GM12878 (cell line): ENCODE measurements around the gene TMEM132D. TPM values are rescaled to one million over a fixed set of nuclear protein-coding genes. Genes with fewer than 3 reads are reported as not detected.

Experiments
- ATAC-seq: fragments of 200-7000 bp; cut with Tn5 transposase; 3 replicates; pipeline ENCODE4 v1.9.1; 2020; ENCODE audit warnings: mild to moderate bottlenecking, moderate library complexity
- BruUV-seq: library from RNA; stranded (reverse); fragments of 400-500 nt; replicated peaks from 2 replicates; lab custom pipeline; 2021; lab: Mats Ljungman, UMichigan
- CTCF ChIA-PET: fragments of 300-600 bp; sonication (Branson Sonifier 250); formaldehyde crosslinking; extraction: SDS; loops from one replicate; lab custom pipeline; 2021; ENCODE audit warnings: inconsistent platforms; lab: Yijun Ruan, JAX
- POLR2A ChIA-PET: fragments of 350-600 bp; formaldehyde crosslinking; extraction: SDS; loops from one replicate; lab custom pipeline; 2021; ENCODE audit warnings: inconsistent platforms; lab: Charles Lee
- RAD21 ChIA-PET: fragments of 300-600 bp; sonication (Branson Sonifier 250); formaldehyde crosslinking; loops from one replicate; lab custom pipeline; 2023; ENCODE audit warnings: antibody characterized with exemption; ENCODE audit not compliant: unreplicated experiment; lab: Charles Lee
- SMC1A ChIA-PET: fragments of 300-600 bp; sonication (Branson Sonifier 250); formaldehyde crosslinking; loops from one replicate; lab custom pipeline; 2023; ENCODE audit not compliant: unreplicated experiment, uncharacterized antibody; lab: Charles Lee
- DNase-seq: peaks from one replicate; pipeline ENCODE4 v3.0.0-alpha.2; 2011; ENCODE audit warnings: low read depth, low spot score
- FAIRE-seq: peaks from 3 replicates; lab custom pipeline; 2011; peaks lifted over from hg19 to GRCh38; lab: Jason Lieb, UNC
- H2AFZ ChIP-seq: 2 replicates; pipeline ENCODE4 v1.6.0; 2011; ENCODE audit warnings: low read depth, low read length, control low read depth; ENCODE audit not compliant: control insufficient read depth
- H3K27ac ChIP-seq: 2 replicates; pipeline ENCODE4 v1.5.1; 2011; ENCODE audit warnings: control low read depth; ENCODE audit not compliant: control insufficient read depth, insufficient read depth
- H3K27me3 ChIP-seq, 2 experiments: replicated peaks in 1 of 2; 2 replicates each; pipeline versions ENCODE4 v1.6.0 to v1.6.1; 2011; ENCODE audit warnings: low read length in 1 of 2; ENCODE audit not compliant: control insufficient read depth in 2 of 2, insufficient read depth in 2 of 2
- H3K36me3 ChIP-seq, 2 experiments: 2 replicates each; pipeline ENCODE4 v1.5.1; 2011; ENCODE audit warnings: low read length in 1 of 2; ENCODE audit not compliant: control insufficient read depth in 2 of 2, insufficient read depth in 2 of 2
- H3K4me1 ChIP-seq: 2 replicates; pipeline ENCODE4 v1.6.1; 2011; ENCODE audit warnings: mild to moderate bottlenecking, low read length, moderate library complexity, mixed read lengths; ENCODE audit not compliant: control insufficient read depth, insufficient read depth
- H3K4me2 ChIP-seq: 2 replicates; pipeline ENCODE4 v1.6.0; 2011; ENCODE audit warnings: control low read depth; ENCODE audit not compliant: control insufficient read depth, insufficient read depth
- H3K4me3 ChIP-seq: fragments of 200-600 bp; sonication (generic); 2 replicates; pipeline ENCODE4 v1.5.1; 2016
- H3K79me2 ChIP-seq: 2 replicates; pipeline ENCODE4 v1.6.0; 2011; ENCODE audit warnings: low read length; ENCODE audit not compliant: control insufficient read depth, insufficient read depth
- H3K9ac ChIP-seq: 2 replicates; pipeline ENCODE4 v1.8.0; 2011; ENCODE audit warnings: low read length, control low read depth, mixed read lengths; ENCODE audit not compliant: control insufficient read depth, insufficient read depth
- H3K9me3 ChIP-seq: replicated peaks from 3 replicates; pipeline ENCODE4 v1.5.1; 2011; ENCODE audit warnings: mild to moderate bottlenecking, low read length; ENCODE audit not compliant: control insufficient read depth, insufficient read depth
- H4K20me1 ChIP-seq: 2 replicates; pipeline ENCODE4 v1.6.0; 2011; ENCODE audit not compliant: control insufficient read depth, insufficient read depth
- ATF7 ChIP-seq: fragments of 450-650 bp; IDR thresholded peaks from 2 replicates; pipeline ENCODE4 v1.6.1; 2016; ENCODE audit warnings: low read depth, mild to moderate bottlenecking
- BRCA1 ChIP-seq: IDR thresholded peaks from 2 replicates; pipeline ENCODE4 v1.6.1; 2011; ENCODE audit warnings: low read depth, low read length, improper control_type of control experiment
- CEBPB ChIP-seq, 2 experiments: fragments of 150-350 bp in 1 of 2; IDR thresholded peaks; 2 replicates each; pipeline ENCODE4 v1.6.1; 2012 to 2014; ENCODE audit warnings: low read depth in 2 of 2, low read length in 2 of 2, borderline replicate concordance in 1 of 2, inconsistent platforms in 1 of 2
- CHD2 ChIP-seq: IDR thresholded peaks from 2 replicates; pipeline ENCODE4 v1.6.1; 2011; ENCODE audit warnings: low read depth, low read length, improper control_type of control experiment, borderline replicate concordance
- CREB1 ChIP-seq: IDR thresholded peaks from 2 replicates; pipeline ENCODE4 v1.6.1; 2012; ENCODE audit warnings: low read depth, mild to moderate bottlenecking, inconsistent platforms
- HDGF ChIP-seq: fragments of 450-650 bp; IDR thresholded peaks from 2 replicates; pipeline ENCODE4 v1.6.1; 2016; ENCODE audit warnings: antibody characterized with exemption
- JUND ChIP-seq: IDR thresholded peaks from 2 replicates; pipeline ENCODE4 v1.6.1; 2012; ENCODE audit warnings: low read depth, mild to moderate bottlenecking, low read length, improper control_type of control experiment, moderate library complexity
- MYB ChIP-seq: fragments of 150-350 bp; IDR thresholded peaks from 2 replicates; pipeline ENCODE4 v1.6.1; 2014; ENCODE audit warnings: mild to moderate bottlenecking, low read depth, low read length, borderline replicate concordance
- MYC ChIP-seq: IDR thresholded peaks from 2 replicates; pipeline ENCODE4 v1.6.1; 2011; ENCODE audit warnings: mild to moderate bottlenecking, low read length, moderate library complexity, inconsistent platforms; ENCODE audit not compliant: insufficient read depth, insufficient replicate concordance, insufficient read length, severe bottlenecking
- NFIC ChIP-seq: IDR thresholded peaks from 2 replicates; pipeline ENCODE4 v1.6.1; 2012; ENCODE audit warnings: low read depth, mild to moderate bottlenecking, inconsistent platforms, low read length, moderate library complexity
- POLR2A ChIP-seq: IDR thresholded peaks from 2 replicates; pipeline ENCODE4 v1.6.1; 2011; ENCODE audit warnings: low read depth, mild to moderate bottlenecking, low read length
- RAD51 ChIP-seq: fragments of 450-650 bp; IDR thresholded peaks from 2 replicates; pipeline ENCODE4 v1.6.1; 2016; ENCODE audit warnings: moderate library complexity, mild to moderate bottlenecking, inconsistent platforms
- SIN3A ChIP-seq: IDR thresholded peaks from 2 replicates; pipeline ENCODE4 v1.6.1; 2012; ENCODE audit warnings: low read depth, low read length, improper control_type of control experiment
- SMARCA5 ChIP-seq: fragments of 450-650 bp; IDR thresholded peaks from 2 replicates; pipeline ENCODE4 v1.6.1; 2017; ENCODE audit warnings: mild to moderate bottlenecking
- SP1 ChIP-seq: IDR thresholded peaks from one replicate; pipeline ENCODE4 v1.6.1; 2011; ENCODE audit warnings: low read depth, low read length
- TAF1 ChIP-seq: IDR thresholded peaks from 2 replicates; pipeline ENCODE4 v1.6.1; 2011; ENCODE audit warnings: mild to moderate bottlenecking, low read depth, low read length, borderline replicate concordance
- ZZZ3 ChIP-seq: IDR thresholded peaks from 2 replicates; pipeline ENCODE4 v1.6.1; 2011; ENCODE audit warnings: low read depth; ENCODE audit not compliant: control insufficient read depth, insufficient read length
- WGBS: methylation state at CpG from one replicate; pipeline ENCODE4 v1.1.6; 2016; ENCODE audit warnings: low lambda C conversion rate; ENCODE audit not compliant: insufficient replicate concordance, insufficient coverage; ENCODE audit errors: missing lambda C conversion rate; 5-methylcytosine and 5-hydroxymethylcytosine counted together
- in situ Hi-C: fragments of 300-500 bp; cut with MboI; formaldehyde crosslinking; loops from 9 replicates; pipeline ENCODE4 v1.14.3; 2018; ENCODE audit warnings: mixed read lengths
- intact Hi-C: fragments of 100-400 bp; cut with micrococcal nuclease; formaldehyde crosslinking; loops from one replicate; pipeline ENCODE4 v1.14.2; 2022; ENCODE audit not compliant: unreplicated experiment
- polyA plus RNA-seq, 11 experiments: library from polyadenylated mRNA; depleted of rRNA in 4 of 11; unstranded in 6 of 11; stranded (reverse) in 5 of 11; fragments of >200 nt; fragmentation: Nextera tagmentation in 4 of 11; fragmentation: Illumina TruSeq in 1 of 11; extraction: Ambion mirVana in 4 of 11; extraction: Trizol in 1 of 11; gene quantifications; 1 replicate in 1 of 11; 2 replicates in 10 of 11; pipeline versions ENCODE4 v1.2.1 to v1.2.3, GENCODE V29; 2011 to 2016; ENCODE audit warnings: inconsistent platforms in 2 of 11, missing spikeins in 2 of 11, low read depth in 1 of 11
- total RNA-seq, 4 experiments: library from RNA; depleted of rRNA in 3 of 4; stranded (reverse); fragments of >200 nt in 3 of 4; fragmentation: Illumina TruSeq in 1 of 4; extraction: Trizol in 1 of 4; gene quantifications; 2 replicates each; pipeline versions ENCODE4 v1.2.1 to v1.2.3, GENCODE V29; 2013 to 2021
- TF ChIP-seq, protein P1 (sequence below): IDR thresholded peaks from 2 replicates; pipeline ENCODE4 v1.6.1; 2012; ENCODE audit warnings: improper control_type of control experiment, low read depth, low read length; ENCODE audit not compliant: insufficient replicate concordance

Gene TMEM132D
- total and polyA plus RNA-seq, 10 of the 15 experiments (the other 5 are each of a cell fraction or from before 2014, with no cell fraction given), result under 0.01 to 0.12 (median 0.02) TPM; not detected in 3

DNA sequence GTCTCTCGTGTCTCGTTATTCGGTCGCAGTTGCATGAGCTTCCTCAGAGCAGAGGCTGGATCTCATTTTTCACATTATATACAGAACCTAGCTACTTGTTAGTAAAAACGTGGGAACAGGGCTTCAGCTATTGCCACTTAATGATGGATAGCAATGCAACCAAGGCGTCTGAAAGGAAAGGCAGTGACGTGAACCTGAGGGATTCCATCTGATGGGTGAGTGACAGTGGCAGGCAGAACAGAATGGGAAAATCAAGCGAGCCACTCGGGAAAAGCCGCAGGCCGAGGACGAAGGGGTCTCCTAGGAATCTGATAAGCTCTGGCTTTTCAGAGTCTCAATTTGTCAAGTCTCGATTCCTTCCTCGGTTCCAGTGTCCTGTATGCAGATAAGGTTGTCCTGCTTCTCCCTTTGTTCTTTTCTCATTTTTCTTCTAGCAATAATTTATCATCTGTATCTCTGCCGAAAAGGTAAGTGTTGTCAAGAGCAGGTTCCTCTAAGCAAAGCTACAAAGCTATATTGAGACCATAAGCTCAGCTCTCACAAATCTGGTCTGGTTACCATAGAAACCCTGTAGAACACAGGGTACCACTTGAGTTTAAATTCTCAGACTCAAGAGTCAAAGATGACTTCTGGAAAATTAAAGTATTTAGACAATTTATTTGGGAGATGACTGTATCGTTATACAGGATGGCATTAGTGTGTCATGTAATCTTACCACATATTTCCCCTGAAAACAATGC lies 633.9 kb downstream of the TMEM132D start:
- TF ChIP-seq RAD51 (no peak), CREB1 (no peak), MYB (no peak), NFIC (no peak), POLR2A (no peak), ATF7 (no peak), JUND (no peak), CHD2 (no peak), SIN3A (no peak), SP1 (no peak), BRCA1 (no peak), SMARCA5 (no peak), MYC (no peak), HDGF (no peak), TAF1 (no peak), CEBPB (IDR thresholded peaks at IDR 0.05; ENCODE audit: borderline replicate concordance in 1 of 2, low read depth in 2 of 2, low read length in 2 of 2) (no peak), ZZZ3 (no peak)
- TF ChIP-seq, protein P1, sequence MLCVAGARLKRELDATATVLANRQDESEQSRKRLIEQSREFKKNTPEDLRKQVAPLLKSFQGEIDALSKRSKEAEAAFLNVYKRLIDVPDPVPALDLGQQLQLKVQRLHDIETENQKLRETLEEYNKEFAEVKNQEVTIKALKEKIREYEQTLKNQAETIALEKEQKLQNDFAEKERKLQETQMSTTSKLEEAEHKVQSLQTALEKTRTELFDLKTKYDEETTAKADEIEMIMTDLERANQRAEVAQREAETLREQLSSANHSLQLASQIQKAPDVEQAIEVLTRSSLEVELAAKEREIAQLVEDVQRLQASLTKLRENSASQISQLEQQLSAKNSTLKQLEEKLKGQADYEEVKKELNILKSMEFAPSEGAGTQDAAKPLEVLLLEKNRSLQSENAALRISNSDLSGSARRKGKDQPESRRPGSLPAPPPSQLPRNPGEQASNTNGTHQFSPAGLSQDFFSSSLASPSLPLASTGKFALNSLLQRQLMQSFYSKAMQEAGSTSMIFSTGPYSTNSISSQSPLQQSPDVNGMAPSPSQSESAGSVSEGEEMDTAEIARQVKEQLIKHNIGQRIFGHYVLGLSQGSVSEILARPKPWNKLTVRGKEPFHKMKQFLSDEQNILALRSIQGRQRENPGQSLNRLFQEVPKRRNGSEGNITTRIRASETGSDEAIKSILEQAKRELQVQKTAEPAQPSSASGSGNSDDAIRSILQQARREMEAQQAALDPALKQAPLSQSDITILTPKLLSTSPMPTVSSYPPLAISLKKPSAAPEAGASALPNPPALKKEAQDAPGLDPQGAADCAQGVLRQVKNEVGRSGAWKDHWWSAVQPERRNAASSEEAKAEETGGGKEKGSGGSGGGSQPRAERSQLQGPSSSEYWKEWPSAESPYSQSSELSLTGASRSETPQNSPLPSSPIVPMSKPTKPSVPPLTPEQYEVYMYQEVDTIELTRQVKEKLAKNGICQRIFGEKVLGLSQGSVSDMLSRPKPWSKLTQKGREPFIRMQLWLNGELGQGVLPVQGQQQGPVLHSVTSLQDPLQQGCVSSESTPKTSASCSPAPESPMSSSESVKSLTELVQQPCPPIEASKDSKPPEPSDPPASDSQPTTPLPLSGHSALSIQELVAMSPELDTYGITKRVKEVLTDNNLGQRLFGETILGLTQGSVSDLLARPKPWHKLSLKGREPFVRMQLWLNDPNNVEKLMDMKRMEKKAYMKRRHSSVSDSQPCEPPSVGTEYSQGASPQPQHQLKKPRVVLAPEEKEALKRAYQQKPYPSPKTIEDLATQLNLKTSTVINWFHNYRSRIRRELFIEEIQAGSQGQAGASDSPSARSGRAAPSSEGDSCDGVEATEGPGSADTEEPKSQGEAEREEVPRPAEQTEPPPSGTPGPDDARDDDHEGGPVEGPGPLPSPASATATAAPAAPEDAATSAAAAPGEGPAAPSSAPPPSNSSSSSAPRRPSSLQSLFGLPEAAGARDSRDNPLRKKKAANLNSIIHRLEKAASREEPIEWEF, result no peak
- no peaks in the 10 kb centered on the region for H3K4me1 ChIP-seq
- no peak overlapping the region for H3K27ac ChIP-seq
- no peak overlapping the region for H3K4me2 ChIP-seq
- no peaks in the 10 kb centered on the region for H3K36me3 ChIP-seq
- no peak overlapping the region for H3K9ac ChIP-seq
- no peaks in the 10 kb centered on the region for H3K9me3 ChIP-seq
- ChIA-PET CTCF (no interaction called here), RAD21 (no interaction called here), POLR2A (no interaction called here), SMC1A (no interaction called here)
- intact Hi-C loops, result no loop called here
- WGBS, result 27% methylated on average over 15 of the region's 16 CpGs
- no peaks in the 10 kb centered on the region for H3K79me2 ChIP-seq
- ATAC-seq (no peak), DNase-seq (no peak), FAIRE-seq (no peak)
- no peak overlapping the region for H2AFZ ChIP-seq
- BruUV-seq, result no TSS peak
- no peaks in the 10 kb centered on the region for H4K20me1 ChIP-seq
- H3K27me3 ChIP-seq, result no peaks in the 10 kb centered on the region
- in situ Hi-C loops, result no loop called here
- no peak overlapping the region for H3K4me3 ChIP-seq
